Measurements from ENCODE around the gene ZNF282. TPM values are rescaled to one million over a fixed set of nuclear protein-coding genes. Genes with fewer than 3 reads are reported as not detected.

ZNF282 gene
- total RNA-seq (10 to 100 TPM; 14.6 to 24.4 TPM), total RNA-seq (22.7 to 40.8 reads per million in 2 donors)

DNA sequence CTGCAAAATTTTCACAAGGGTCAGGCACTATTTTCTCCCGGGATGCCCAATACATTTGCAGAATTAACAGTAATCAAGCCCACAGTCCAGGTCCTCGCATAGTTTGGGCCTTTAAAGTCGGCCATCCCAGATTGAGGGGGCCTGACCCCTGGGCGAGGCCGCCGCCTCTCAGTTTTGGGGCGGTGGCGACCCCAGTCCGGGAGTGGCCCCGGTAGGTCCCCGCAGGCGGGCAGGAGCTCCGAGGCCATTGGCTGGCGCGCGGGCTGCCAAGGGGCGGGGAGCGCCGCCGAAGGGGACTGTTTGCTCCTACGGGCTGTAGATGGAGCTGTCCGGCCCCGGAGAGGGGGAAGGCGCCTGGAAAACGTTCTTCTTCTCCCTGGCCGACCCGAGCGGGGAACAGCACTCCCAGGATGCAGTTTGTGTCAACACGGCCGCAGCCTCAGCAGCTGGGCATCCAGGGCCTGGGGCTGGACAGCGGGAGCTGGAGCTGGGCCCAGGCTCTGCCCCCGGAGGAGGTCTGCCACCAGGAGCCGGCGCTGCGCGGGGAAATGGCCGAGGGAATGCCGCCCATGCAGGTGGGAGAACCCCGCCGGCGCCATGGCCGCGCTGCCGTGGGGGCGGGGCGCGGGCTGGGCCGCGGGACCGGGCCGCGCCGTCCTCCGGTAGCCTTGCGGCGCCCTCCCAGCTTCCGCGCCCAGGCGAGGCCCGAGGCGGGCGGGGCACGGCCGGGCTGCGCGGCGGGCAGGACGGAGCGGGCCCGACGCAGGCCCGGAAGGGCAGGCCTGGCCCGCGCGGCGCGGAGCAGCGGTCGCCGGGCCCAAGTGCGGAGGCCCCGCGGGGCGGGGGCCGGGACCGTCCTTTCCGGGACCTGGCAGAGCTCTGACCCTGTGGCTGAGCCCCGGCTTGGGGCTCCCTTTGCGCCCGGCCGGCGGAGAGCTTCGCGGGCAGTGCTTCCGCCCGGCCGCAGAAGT, at the start of gene ZNF282:
ZNF282 (plus strand) TSS at position 367 of the 971 bp plus-strand sequence; CDS start at position 411, 44 bp downstream.
- no peaks in the 10 kb centered on the region for H3K9me3 ChIP-seq (ENCODE audit: control insufficient read depth, low read length, poor library complexity, severe bottlenecking)
- H3K4me1 Mint-ChIP-seq = peaks cover 16% of the 10 kb centered on the region
- peak within 1 kb of the TSS; percentile 86 for H3K27ac Mint-ChIP-seq
- DNase-seq (peak; percentile 48 to 55 (median 53)), ATAC-seq (peak; percentile 88)
- peak within 1 kb of the TSS; percentile 88 for H3K4me3 Mint-ChIP-seq
- H3K27me3 Mint-ChIP-seq = no peaks in the 10 kb centered on the region
- H3K36me3 Mint-ChIP-seq (ENCODE audit: low read depth) = peaks cover 8% of the 10 kb centered on the region

DNA sequence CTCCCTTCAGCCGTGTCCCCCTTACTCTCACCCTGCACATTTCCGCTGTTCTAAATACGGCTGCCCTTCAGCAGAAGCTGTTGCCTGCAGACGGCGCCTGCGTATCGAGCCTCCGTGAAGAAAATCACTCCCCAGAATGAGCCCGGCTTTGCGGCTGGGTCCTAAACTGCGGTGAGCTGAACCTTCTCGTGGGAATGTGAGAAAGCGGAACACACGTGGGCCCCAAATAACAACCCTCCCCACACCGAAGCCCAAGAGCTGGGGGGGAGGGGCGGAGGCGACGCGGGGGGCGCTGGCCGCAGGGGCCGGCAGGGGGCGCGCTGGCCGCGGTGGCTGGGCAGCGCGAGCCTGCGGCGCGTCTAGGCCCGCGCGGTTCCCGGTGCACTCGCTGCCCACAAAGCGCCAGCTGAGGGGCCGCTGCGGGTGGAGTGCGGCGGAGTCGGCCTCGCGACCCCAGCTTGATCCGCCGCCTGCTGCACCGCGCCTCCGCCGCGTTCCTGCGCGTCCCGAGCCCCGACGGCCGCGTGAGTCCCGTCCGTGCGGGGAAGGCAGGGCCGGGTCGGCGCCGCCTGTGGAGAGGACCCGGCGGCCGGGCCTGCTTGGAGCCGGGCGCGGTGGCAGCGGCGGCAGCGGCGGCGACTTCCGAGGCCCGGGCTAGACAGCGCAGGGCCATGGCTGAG, 48.1 kb upstream of the ZNF282 start, which contains the start of gene ZNF398:
ZNF398 (plus strand) TSS at position 382 of the 680 bp plus-strand sequence; CDS start at position 672, 290 bp downstream.
- Mint-ChIP-seq H3K4me3 (peak within 1 kb of the TSS; percentile 99), H3K36me3 (ENCODE audit: low read depth) (peaks cover 2% of the 10 kb centered on the region), H3K27me3 (no peaks in the 10 kb centered on the region), H3K4me1 (peaks cover 22% of the 10 kb centered on the region), H3K27ac (peak within 1 kb of the TSS; percentile 96)
- no peaks in the 10 kb centered on the region for H3K9me3 ChIP-seq (ENCODE audit: control insufficient read depth, low read length, poor library complexity, severe bottlenecking)
- ATAC-seq (peak; percentile 81), DNase-seq (peak; percentile 75 to 81 (median 80))

- peak overlapping the region; percentile 99 for H3K4me3 Mint-ChIP-seq
- H3K27me3 Mint-ChIP-seq = no peaks in the 10 kb centered on the region
- H3K4me1 Mint-ChIP-seq = peaks cover 22% of the 10 kb centered on the region
- ATAC-seq (peak; percentile 51), DNase-seq (peak; percentile 60 to 64 (median 60))
- H3K27ac Mint-ChIP-seq = peak overlapping the region; percentile 37
- no peaks in the 10 kb centered on the region for H3K9me3 ChIP-seq (ENCODE audit: control insufficient read depth, low read length, poor library complexity, severe bottlenecking)
- peaks cover 2% of the 10 kb centered on the region for H3K36me3 Mint-ChIP-seq (ENCODE audit: low read depth)
Measured at GRCh38 chr7:149147752-149148653, 47.3 kb upstream of the ZNF282 start.

DNA sequence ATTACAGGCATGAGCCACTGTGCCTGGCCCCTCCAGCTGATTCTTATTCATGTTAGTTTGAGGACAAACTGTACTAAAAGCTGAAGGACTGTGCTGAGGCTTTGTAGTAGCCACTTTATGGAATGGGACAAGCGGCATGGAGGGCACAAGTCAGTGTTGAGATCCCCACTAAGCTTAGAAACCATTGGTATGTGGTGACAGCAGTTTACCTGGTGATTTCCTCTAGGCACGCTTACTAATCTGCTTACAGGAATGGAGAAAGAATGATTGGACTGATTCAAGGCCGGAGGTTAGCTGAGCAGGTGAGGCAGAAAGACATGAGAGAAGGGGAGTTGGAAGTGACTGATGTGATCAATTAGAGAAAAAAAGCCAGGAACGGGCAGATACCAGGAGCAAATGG, 44.4 kb upstream of the ZNF282 start:
- DNase-seq (no peak), ATAC-seq (no peak)
- peaks cover 8% of the 10 kb centered on the region for H3K36me3 Mint-ChIP-seq (ENCODE audit: low read depth)
- H3K9me3 ChIP-seq (ENCODE audit: control insufficient read depth, low read length, poor library complexity, severe bottlenecking) = no peaks in the 10 kb centered on the region
- H3K27ac Mint-ChIP-seq = no peak overlapping the region
- no peaks in the 10 kb centered on the region for H3K27me3 Mint-ChIP-seq
- H3K4me3 Mint-ChIP-seq = peak overlapping the region; percentile 25
- peaks cover 25% of the 10 kb centered on the region for H3K4me1 Mint-ChIP-seq

DNA sequence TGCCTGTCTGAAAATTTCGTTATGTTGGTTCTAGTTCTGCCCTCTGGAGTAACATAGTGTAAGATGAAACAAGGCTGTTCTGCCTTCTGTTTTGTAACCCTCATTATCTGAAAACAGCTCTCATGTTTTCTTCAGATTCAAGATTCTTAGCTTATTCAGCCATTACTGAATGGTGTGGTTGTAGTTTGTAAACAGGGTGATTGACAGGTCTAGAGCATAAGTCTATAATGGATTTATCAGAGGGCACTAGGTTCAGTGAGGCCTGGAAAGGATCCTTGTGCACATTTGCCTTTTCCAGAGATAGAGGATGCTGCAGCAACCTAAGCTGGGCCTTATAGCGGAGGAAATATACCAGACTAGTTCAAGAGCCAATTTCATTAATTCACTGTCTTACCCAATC, 42.0 kb upstream of the ZNF282 start:
- no peak for ATAC-seq
- peak overlapping the region; percentile 16 for H3K27ac Mint-ChIP-seq

DNA sequence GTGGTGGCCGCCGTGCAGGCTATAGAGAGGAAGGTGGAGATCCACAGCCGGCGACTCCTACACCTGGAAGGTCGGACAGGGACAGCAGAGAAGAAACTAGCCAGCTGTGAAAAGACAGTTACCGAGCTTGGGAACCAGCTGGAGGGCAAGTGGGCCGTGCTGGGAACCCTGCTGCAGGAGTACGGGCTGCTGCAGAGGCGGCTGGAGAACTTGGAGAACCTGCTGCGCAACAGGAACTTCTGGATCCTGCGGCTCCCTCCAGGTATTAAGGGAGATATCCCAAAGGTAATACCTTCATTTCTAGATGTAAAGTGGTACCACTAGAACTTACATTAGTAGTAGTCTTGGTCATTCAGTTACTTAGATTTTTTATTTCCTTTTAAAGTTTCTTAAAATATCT, 41.3 kb upstream of the ZNF282 start:
- peak overlapping the region; percentile 16 for H3K27ac Mint-ChIP-seq
- ATAC-seq = no peak
- H3K4me3 Mint-ChIP-seq = no peak overlapping the region
- no peaks in the 10 kb centered on the region for H3K9me3 ChIP-seq (ENCODE audit: control insufficient read depth, low read length, poor library complexity, severe bottlenecking)
- no peaks in the 10 kb centered on the region for H3K27me3 Mint-ChIP-seq
- DNase-seq = no peak
- H3K36me3 Mint-ChIP-seq (ENCODE audit: low read depth) = peaks cover 10% of the 10 kb centered on the region
- H3K4me1 Mint-ChIP-seq = peaks cover 24% of the 10 kb centered on the region

More for the DNA sequence above, 42.0 kb upstream of the ZNF282 start:
- no peak for DNase-seq
- H3K4me3 Mint-ChIP-seq = no peak overlapping the region
- no peaks in the 10 kb centered on the region for H3K9me3 ChIP-seq (ENCODE audit: control insufficient read depth, low read length, poor library complexity, severe bottlenecking)
- peaks cover 10% of the 10 kb centered on the region for H3K36me3 Mint-ChIP-seq (ENCODE audit: low read depth)
- H3K4me1 Mint-ChIP-seq = peaks cover 24% of the 10 kb centered on the region
- H3K27me3 Mint-ChIP-seq = no peaks in the 10 kb centered on the region

- Mint-ChIP-seq H3K36me3 (ENCODE audit: low read depth) (peaks cover 10% of the 10 kb centered on the region), H3K4me3 (no peak overlapping the region), H3K4me1 (peaks cover 20% of the 10 kb centered on the region), H3K27ac (no peak overlapping the region), H3K27me3 (no peaks in the 10 kb centered on the region)
- ATAC-seq = no peak
- H3K9me3 ChIP-seq (ENCODE audit: control insufficient read depth, low read length, poor library complexity, severe bottlenecking) = no peaks in the 10 kb centered on the region
- DNase-seq = no peak
Measured at GRCh38 chr7:149156898-149157297, 38.4 kb upstream of the ZNF282 start.

DNA sequence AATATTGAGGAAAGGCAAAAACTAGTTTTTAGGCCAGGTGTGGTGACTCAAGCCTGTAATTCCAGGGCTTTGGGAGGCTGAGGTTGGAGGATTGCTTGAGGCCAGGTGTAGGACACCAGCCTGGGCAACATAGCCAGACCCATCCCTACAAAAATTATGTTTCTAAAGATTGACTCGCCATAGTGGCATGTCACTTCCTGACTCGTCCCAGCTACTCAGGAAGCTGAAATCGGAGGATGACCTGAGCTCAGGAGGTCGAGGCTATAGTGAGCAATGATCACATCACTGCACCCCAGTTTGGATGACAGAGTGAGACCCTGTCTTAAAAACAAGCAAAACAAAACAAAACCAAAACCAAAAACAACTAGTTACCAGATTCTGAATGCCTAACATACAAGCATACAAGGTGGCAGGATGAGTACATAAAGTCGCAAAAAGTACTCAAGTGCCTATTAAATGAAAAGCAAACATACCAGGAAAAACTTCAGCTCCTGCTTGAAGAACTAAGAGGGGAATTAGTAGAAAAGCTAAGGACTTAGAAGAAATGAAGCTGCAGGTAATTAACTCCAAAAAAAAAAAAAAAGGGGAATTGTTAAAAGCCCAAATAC, 34.0 kb upstream of the ZNF282 start:
- peak overlapping the region; percentile 27 for H3K27ac Mint-ChIP-seq
- ATAC-seq (no peak), DNase-seq (no peak)
- H3K36me3 Mint-ChIP-seq (ENCODE audit: low read depth) = peaks cover 3% of the 10 kb centered on the region
- no peak overlapping the region for H3K4me3 Mint-ChIP-seq
- H3K4me1 Mint-ChIP-seq = peaks cover 15% of the 10 kb centered on the region
- no peaks in the 10 kb centered on the region for H3K9me3 ChIP-seq (ENCODE audit: control insufficient read depth, low read length, poor library complexity, severe bottlenecking)
- H3K27me3 Mint-ChIP-seq = no peaks in the 10 kb centered on the region

GRCh38 chr7:149166142-149166541, 29.2 kb upstream of the ZNF282 start:
- no peaks in the 10 kb centered on the region for H3K27me3 Mint-ChIP-seq
- ATAC-seq = no peak
- no peak for DNase-seq
- no peak overlapping the region for H3K4me3 Mint-ChIP-seq
- no peak overlapping the region for H3K27ac Mint-ChIP-seq
- H3K36me3 Mint-ChIP-seq (ENCODE audit: low read depth) = no peaks in the 10 kb centered on the region
- H3K4me1 Mint-ChIP-seq = peaks cover 4% of the 10 kb centered on the region
- H3K9me3 ChIP-seq (ENCODE audit: control insufficient read depth, low read length, poor library complexity, severe bottlenecking) = no peaks in the 10 kb centered on the region

DNA sequence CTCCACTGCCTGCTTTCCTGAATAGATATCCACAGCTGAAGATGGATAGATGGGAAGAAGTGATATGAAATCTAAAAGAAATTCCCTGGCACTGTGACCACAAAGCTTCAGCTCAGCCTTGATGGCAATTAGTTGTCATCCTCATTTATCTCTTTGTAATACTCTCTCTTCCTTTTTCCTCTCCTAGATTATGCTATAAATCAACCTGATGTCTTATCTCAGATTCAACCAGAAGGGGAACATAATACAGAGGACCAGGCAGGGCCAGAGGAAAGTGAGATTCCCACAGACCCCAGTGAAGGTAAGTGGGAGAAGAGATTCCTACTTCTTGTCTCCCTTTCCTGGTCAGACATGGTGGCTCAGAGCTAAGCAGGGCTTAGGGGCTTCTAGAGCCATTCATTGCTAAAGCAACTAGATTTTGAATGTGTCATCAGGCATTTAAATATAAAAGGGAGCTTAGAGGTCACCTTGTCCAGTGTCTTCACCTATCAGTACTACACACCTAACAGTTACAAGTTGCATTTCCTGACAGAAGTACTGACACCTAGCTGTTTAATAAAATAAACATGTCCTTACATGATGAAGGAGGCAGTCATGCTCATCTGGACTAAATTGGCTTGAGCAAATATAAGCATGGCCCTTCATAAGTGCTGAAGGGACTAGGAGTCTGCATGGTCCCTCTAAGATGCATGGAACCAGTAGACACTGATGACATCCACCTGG, 28.6 kb upstream of the ZNF282 start:
- H3K27ac Mint-ChIP-seq = no peak overlapping the region
- H3K4me1 Mint-ChIP-seq = peaks cover 4% of the 10 kb centered on the region
- no peaks in the 10 kb centered on the region for H3K36me3 Mint-ChIP-seq (ENCODE audit: low read depth)
- ATAC-seq (no peak), DNase-seq (no peak)
- H3K4me3 Mint-ChIP-seq = no peak overlapping the region
- H3K27me3 Mint-ChIP-seq = no peaks in the 10 kb centered on the region
- H3K9me3 ChIP-seq (ENCODE audit: control insufficient read depth, low read length, poor library complexity, severe bottlenecking) = no peaks in the 10 kb centered on the region

- peak overlapping the region; percentile 14 for H3K27ac Mint-ChIP-seq
- peaks cover 5% of the 10 kb centered on the region for H3K4me1 Mint-ChIP-seq
- H3K9me3 ChIP-seq (ENCODE audit: control insufficient read depth, low read length, poor library complexity, severe bottlenecking) = no peaks in the 10 kb centered on the region
- H3K4me3 Mint-ChIP-seq = no peak overlapping the region
- no peak for DNase-seq
- ATAC-seq = no peak
- peaks cover 5% of the 10 kb centered on the region for H3K36me3 Mint-ChIP-seq (ENCODE audit: low read depth)
- H3K27me3 Mint-ChIP-seq = no peaks in the 10 kb centered on the region
Measured at GRCh38 chr7:149171892-149172533, 23.3 kb upstream of the ZNF282 start.

Measured in T-helper 17 cell (primary cell).